ENCODE results near the gene MGAT5. TPM values are rescaled to one million over a fixed set of nuclear protein-coding genes. Genes with fewer than 3 reads are reported as not detected.

The MGAT5 gene
- total RNA-seq, 1 donor from 2014 or later: 37.6 TPM

GRCh38 chr2:134229540-134229939 lies 24.3 kb upstream of the MGAT5 start:
- H3K9me3 ChIP-seq (ENCODE audit: control insufficient read depth in 3 of 3, low read length in 3 of 3): peaks cover 0 to 3% (median 0%) of the 10 kb centered on the region in 3 donors
- peaks cover 0 to 3% (median 0%) of the 10 kb centered on the region in 3 donors for H3K4me1 ChIP-seq (ENCODE audit: control insufficient read depth in 3 of 3, insufficient read depth in 3 of 3, low read length in 3 of 3)
- no peaks in the 10 kb centered on the region for H3K36me3 ChIP-seq (ENCODE audit: control insufficient read depth in 3 of 3, insufficient read depth in 3 of 3, low read length in 3 of 3)
- no peak overlapping the region for H3K4me3 ChIP-seq (ENCODE audit: low read length in 3 of 3)
- no peak overlapping the region for H3K27ac ChIP-seq (ENCODE audit: low read depth, low read length)
- no peaks in the 10 kb centered on the region for H3K27me3 ChIP-seq (ENCODE audit: control insufficient read depth in 3 of 3, insufficient read depth in 3 of 3, low read length in 3 of 3)
- no peak overlapping the region for H3K9ac ChIP-seq (ENCODE audit: low read depth in 1 of 3, low read length in 3 of 3)

- Histone ChIP-seq H3K27ac (ENCODE audit: low read depth, low read length) (no peak overlapping the region), H3K27me3 (ENCODE audit: control insufficient read depth in 3 of 3, insufficient read depth in 3 of 3, low read length in 3 of 3) (no peaks in the 10 kb centered on the region), H3K9me3 (ENCODE audit: control insufficient read depth in 3 of 3, low read length in 3 of 3) (peaks cover 0 to 3% (median 0%) of the 10 kb centered on the region in 3 donors), H3K4me3 (ENCODE audit: low read length in 3 of 3) (no peak overlapping the region), H3K36me3 (ENCODE audit: control insufficient read depth in 3 of 3, insufficient read depth in 3 of 3, low read length in 3 of 3) (no peaks in the 10 kb centered on the region), H3K9ac (ENCODE audit: low read depth in 1 of 3, low read length in 3 of 3) (no peak overlapping the region), H3K4me1 (ENCODE audit: control insufficient read depth in 3 of 3, insufficient read depth in 3 of 3, low read length in 3 of 3) (peaks cover 0 to 3% (median under 1%) of the 10 kb centered on the region in 3 donors)
These were observed 23.0 kb upstream of the MGAT5 start for GRCh38 chr2:134230885-134231284.

- Histone ChIP-seq H3K9me3 (ENCODE audit: control insufficient read depth in 3 of 3, low read length in 3 of 3) (peaks cover 0 to 3% (median 0%) of the 10 kb centered on the region in 3 donors), H3K27ac (ENCODE audit: low read depth, low read length) (no peak overlapping the region), H3K4me1 (ENCODE audit: control insufficient read depth in 3 of 3, insufficient read depth in 3 of 3, low read length in 3 of 3) (peaks cover 0 to 3% (median 2%) of the 10 kb centered on the region in 3 donors), H3K27me3 (ENCODE audit: control insufficient read depth in 3 of 3, insufficient read depth in 3 of 3, low read length in 3 of 3) (no peaks in the 10 kb centered on the region), H3K4me3 (ENCODE audit: low read length in 3 of 3) (no peak overlapping the region), H3K9ac (ENCODE audit: low read depth in 1 of 3, low read length in 3 of 3) (no peak overlapping the region), H3K36me3 (ENCODE audit: control insufficient read depth in 3 of 3, insufficient read depth in 3 of 3, low read length in 3 of 3) (no peaks in the 10 kb centered on the region)
These were observed 22.4 kb upstream of the MGAT5 start for GRCh38 chr2:134231301-134231964.

GRCh38 chr2:134231965-134232340 lies 21.9 kb upstream of the MGAT5 start:
- Histone ChIP-seq H3K27me3 (ENCODE audit: control insufficient read depth in 3 of 3, insufficient read depth in 3 of 3, low read length in 3 of 3) (no peaks in the 10 kb centered on the region), H3K9me3 (ENCODE audit: control insufficient read depth in 3 of 3, low read length in 3 of 3) (peaks cover 0 to 3% (median 0%) of the 10 kb centered on the region in 3 donors), H3K36me3 (ENCODE audit: control insufficient read depth in 3 of 3, insufficient read depth in 3 of 3, low read length in 3 of 3) (no peaks in the 10 kb centered on the region), H3K27ac (ENCODE audit: low read depth, low read length) (no peak overlapping the region), H3K4me1 (ENCODE audit: control insufficient read depth in 3 of 3, insufficient read depth in 3 of 3, low read length in 3 of 3) (peaks cover 0 to 3% (median 2%) of the 10 kb centered on the region in 3 donors), H3K4me3 (ENCODE audit: low read length in 3 of 3) (no peak overlapping the region), H3K9ac (ENCODE audit: low read depth in 1 of 3, low read length in 3 of 3) (no peak overlapping the region)

GRCh38 chr2:134232461-134232860 lies 21.4 kb upstream of the MGAT5 start:
- no peak overlapping the region for H3K27ac ChIP-seq (ENCODE audit: low read depth, low read length)
- H3K27me3 ChIP-seq (ENCODE audit: control insufficient read depth in 3 of 3, insufficient read depth in 3 of 3, low read length in 3 of 3): no peaks in the 10 kb centered on the region
- H3K36me3 ChIP-seq (ENCODE audit: control insufficient read depth in 3 of 3, insufficient read depth in 3 of 3, low read length in 3 of 3): no peaks in the 10 kb centered on the region
- H3K9me3 ChIP-seq (ENCODE audit: control insufficient read depth in 3 of 3, low read length in 3 of 3): peaks cover 0 to 3% (median 0%) of the 10 kb centered on the region in 3 donors
- peaks cover 0 to 3% (median 2%) of the 10 kb centered on the region in 3 donors for H3K4me1 ChIP-seq (ENCODE audit: control insufficient read depth in 3 of 3, insufficient read depth in 3 of 3, low read length in 3 of 3)
- no peak overlapping the region for H3K9ac ChIP-seq (ENCODE audit: low read depth in 1 of 3, low read length in 3 of 3)
- no peak overlapping the region for H3K4me3 ChIP-seq (ENCODE audit: low read length in 3 of 3)

- no peaks in the 10 kb centered on the region for H3K27me3 ChIP-seq (ENCODE audit: control insufficient read depth in 3 of 3, insufficient read depth in 3 of 3, low read length in 3 of 3)
- no peak overlapping the region for H3K4me3 ChIP-seq (ENCODE audit: low read length in 3 of 3)
- no peak overlapping the region for H3K27ac ChIP-seq (ENCODE audit: low read depth, low read length)
- peaks cover 0 to 3% (median 2%) of the 10 kb centered on the region in 3 donors for H3K4me1 ChIP-seq (ENCODE audit: control insufficient read depth in 3 of 3, insufficient read depth in 3 of 3, low read length in 3 of 3)
- H3K36me3 ChIP-seq (ENCODE audit: control insufficient read depth in 3 of 3, insufficient read depth in 3 of 3, low read length in 3 of 3): no peaks in the 10 kb centered on the region
- H3K9ac ChIP-seq (ENCODE audit: low read depth in 1 of 3, low read length in 3 of 3): no peak overlapping the region
- H3K9me3 ChIP-seq (ENCODE audit: control insufficient read depth in 3 of 3, low read length in 3 of 3): peaks cover 0 to 3% (median 0%) of the 10 kb centered on the region in 3 donors
These were observed 20.8 kb upstream of the MGAT5 start for GRCh38 chr2:134232868-134233727.

- no peak overlapping the region for H3K9ac ChIP-seq (ENCODE audit: low read depth in 1 of 3, low read length in 3 of 3)
- H3K36me3 ChIP-seq (ENCODE audit: control insufficient read depth in 3 of 3, insufficient read depth in 3 of 3, low read length in 3 of 3): no peaks in the 10 kb centered on the region
- no peak overlapping the region for H3K27ac ChIP-seq (ENCODE audit: low read depth, low read length)
- H3K4me3 ChIP-seq (ENCODE audit: low read length in 3 of 3): no peak overlapping the region
- no peaks in the 10 kb centered on the region for H3K27me3 ChIP-seq (ENCODE audit: control insufficient read depth in 3 of 3, insufficient read depth in 3 of 3, low read length in 3 of 3)
- peaks cover 0 to under 1% (median 0%) of the 10 kb centered on the region in 3 donors for H3K9me3 ChIP-seq (ENCODE audit: control insufficient read depth in 3 of 3, low read length in 3 of 3)
- peaks cover 0 to 3% (median 2%) of the 10 kb centered on the region in 3 donors for H3K4me1 ChIP-seq (ENCODE audit: control insufficient read depth in 3 of 3, insufficient read depth in 3 of 3, low read length in 3 of 3)
These were observed 20.1 kb upstream of the MGAT5 start for GRCh38 chr2:134233728-134234136.

GRCh38 chr2:134234535-134234934 lies 19.3 kb upstream of the MGAT5 start:
- no peaks in the 10 kb centered on the region for H3K9me3 ChIP-seq (ENCODE audit: control insufficient read depth in 3 of 3, low read length in 3 of 3)
- H3K36me3 ChIP-seq (ENCODE audit: control insufficient read depth in 3 of 3, insufficient read depth in 3 of 3, low read length in 3 of 3): no peaks in the 10 kb centered on the region
- no peak overlapping the region for H3K27ac ChIP-seq (ENCODE audit: low read depth, low read length)
- H3K4me3 ChIP-seq (ENCODE audit: low read length in 3 of 3): no peak overlapping the region
- no peak overlapping the region for H3K9ac ChIP-seq (ENCODE audit: low read depth in 1 of 3, low read length in 3 of 3)
- peaks cover 0 to 3% (median 2%) of the 10 kb centered on the region in 3 donors for H3K4me1 ChIP-seq (ENCODE audit: control insufficient read depth in 3 of 3, insufficient read depth in 3 of 3, low read length in 3 of 3)
- no peaks in the 10 kb centered on the region for H3K27me3 ChIP-seq (ENCODE audit: control insufficient read depth in 3 of 3, insufficient read depth in 3 of 3, low read length in 3 of 3)

- Histone ChIP-seq H3K27ac (ENCODE audit: low read depth, low read length) (no peak overlapping the region), H3K9me3 (ENCODE audit: control insufficient read depth in 3 of 3, low read length in 3 of 3) (no peaks in the 10 kb centered on the region), H3K4me1 (ENCODE audit: control insufficient read depth in 3 of 3, insufficient read depth in 3 of 3, low read length in 3 of 3) (peaks cover 0 to 3% (median 2%) of the 10 kb centered on the region in 3 donors), H3K36me3 (ENCODE audit: control insufficient read depth in 3 of 3, insufficient read depth in 3 of 3, low read length in 3 of 3) (no peaks in the 10 kb centered on the region), H3K27me3 (ENCODE audit: control insufficient read depth in 3 of 3, insufficient read depth in 3 of 3, low read length in 3 of 3) (no peaks in the 10 kb centered on the region), H3K4me3 (ENCODE audit: low read length in 3 of 3) (no peak overlapping the region), H3K9ac (ENCODE audit: low read depth in 1 of 3, low read length in 3 of 3) (no peak overlapping the region)
These were observed 18.2 kb upstream of the MGAT5 start for GRCh38 chr2:134235510-134236144.

All from skeletal muscle tissue (tissue), 4 donors.